ENCODE results near the gene ZNF726. TPM values are rescaled to one million over a fixed set of nuclear protein-coding genes. Genes with fewer than 3 reads are reported as not detected.
"Not testable (repeated sequence)": the region's sequence is repeated elsewhere in the genome, so short reads cannot be mapped to it uniquely, and the experiment has no call there.

ZNF726 gene
- total RNA-seq (2014; rRNA removed; shearing (Covaris generic)): 4.9 and 8.3 TPM in 2 replicates

DNA sequence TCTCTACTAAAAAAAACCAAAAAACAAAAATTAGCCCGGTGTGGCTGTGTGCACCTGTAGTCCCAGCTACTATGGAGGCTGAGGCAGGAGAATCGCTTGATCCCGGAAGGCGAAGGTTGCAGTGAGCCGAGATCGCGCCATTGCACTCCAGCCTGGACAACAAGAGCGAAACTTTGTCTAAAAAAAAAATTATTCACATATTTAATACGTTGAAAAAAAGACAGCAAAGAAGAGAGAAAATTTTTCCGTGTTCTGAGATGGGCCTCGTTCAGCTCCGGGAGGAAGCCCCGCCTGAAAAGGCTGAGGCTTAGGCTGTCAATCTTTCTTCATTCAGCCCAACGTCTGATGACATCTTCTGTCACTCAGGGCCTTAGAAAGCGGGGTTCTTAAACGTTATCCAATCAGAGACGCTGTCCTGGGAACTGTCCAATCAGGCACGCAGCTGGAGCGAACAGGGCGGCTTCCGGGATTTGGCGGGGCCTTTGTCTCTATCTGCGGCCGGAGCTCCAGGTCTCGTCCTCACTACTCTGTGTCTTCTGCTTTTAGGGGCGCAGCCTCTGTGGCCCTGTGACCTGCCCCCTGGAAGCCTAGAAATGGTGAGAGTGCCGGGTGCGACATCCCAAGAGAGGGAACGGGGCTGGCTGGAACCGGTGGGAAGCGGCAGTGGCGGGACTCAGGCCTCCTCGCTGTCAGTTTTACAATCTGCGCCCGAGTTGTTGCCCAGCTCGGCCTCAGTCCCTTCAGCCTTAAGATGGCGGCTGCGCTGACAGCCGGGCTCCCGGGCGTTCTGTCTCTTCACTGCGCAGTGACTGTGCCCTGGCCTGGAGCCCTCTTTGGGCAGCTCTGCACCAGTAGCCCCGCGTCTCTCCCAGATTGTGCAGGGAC lies at the start of gene ZNF726:
TSS of gene ZNF726 (plus strand) at position 485 of the 885 bp plus-strand sequence. CDS start at position 594, 109 bp downstream.
- DNase-seq (ENCODE audit: low read depth): peak; percentile 95

DNA sequence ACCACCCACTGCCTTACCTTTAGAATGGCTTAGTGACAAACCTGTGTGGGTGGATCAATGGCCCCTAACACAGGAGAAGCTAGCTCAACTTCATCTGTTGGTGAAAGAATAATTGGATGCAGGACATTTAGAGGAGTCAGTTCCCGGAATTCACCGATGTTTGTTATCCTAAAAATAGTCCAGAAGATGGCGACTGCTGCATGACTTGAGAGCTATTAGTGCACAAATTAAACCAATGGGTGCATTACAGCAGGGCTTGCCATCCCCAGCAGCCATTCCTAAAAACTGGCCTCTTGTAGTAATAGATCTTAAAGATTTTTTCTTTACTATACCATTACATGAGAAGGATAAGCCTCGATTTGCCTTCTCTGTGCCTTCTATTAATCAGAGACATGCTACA lies 46.8 kb upstream of the ZNF726 start:
- peak; percentile 25 for DNase-seq (ENCODE audit: low read depth)

DNA sequence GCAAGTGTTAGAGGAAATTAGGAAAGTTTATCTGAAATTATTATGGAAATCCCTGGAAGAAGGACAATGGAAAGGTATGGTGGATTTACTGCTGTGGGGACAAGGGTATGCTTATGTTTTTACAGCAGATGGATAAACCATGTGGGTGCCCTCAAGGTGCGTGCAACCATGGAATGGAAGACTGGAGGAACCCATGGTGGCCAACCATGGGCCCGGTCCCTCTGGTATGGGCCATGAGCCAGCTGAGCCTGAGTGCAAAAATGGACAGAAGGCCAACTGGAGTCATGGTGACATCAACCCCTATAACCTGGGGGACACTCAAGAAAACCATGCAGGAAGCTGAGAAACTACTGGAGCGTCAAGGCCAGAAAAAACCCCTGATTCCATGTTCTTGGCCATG lies 46.1 kb upstream of the ZNF726 start:
- no peak for DNase-seq (ENCODE audit: low read depth)

DNA sequence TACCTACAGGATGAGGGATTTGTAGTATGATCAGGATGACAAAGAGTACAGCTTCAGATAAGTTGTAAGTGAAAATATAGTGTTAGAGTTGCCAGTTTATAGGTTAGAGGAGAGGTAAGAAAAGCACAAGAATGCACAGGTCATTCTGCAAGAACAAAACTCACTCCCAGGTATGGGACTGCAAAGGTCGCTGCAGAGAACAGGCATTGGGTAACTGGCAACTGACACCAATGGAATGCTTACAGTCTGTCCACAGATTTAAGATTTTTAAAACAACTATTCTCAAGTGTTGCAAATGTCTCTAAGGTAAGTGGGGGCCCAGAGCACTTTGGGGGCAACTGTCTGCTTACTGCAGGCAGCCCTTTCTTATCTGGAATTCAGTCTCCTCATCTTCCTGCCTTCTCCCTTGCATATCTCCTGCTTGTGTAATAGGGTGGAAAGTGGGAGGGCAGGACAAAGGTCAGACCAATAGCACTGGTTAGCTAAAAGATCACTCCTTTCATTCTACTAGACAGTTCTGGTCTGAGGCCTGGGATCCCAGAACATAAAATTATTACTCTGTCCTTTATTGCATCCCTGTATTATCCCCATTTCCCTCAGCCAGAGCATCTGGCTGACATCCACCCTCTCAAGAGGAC lies 42.3 kb upstream of the ZNF726 start:
- no peak for DNase-seq (ENCODE audit: low read depth)

DNA sequence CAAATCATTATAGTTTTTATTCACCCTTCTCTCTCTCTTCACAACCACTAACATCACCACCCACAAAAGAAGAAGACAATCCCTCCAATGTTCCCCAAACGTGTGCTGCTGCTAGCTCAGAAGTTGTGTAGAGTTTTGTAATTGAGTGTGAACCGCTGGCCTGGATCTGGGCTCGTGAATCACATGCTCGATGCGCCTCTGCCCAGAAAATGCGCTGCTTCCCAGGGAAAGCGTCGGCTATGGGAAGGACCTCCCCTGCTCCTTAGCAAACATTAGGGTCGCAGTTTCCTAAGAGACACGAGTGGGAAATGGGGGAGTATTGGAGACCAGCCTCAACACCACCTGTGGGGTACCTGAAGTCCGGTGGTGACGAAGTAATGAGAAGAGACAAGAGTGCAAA lies 38.4 kb upstream of the ZNF726 start:
- DNase-seq (ENCODE audit: low read depth): no peak

DNA sequence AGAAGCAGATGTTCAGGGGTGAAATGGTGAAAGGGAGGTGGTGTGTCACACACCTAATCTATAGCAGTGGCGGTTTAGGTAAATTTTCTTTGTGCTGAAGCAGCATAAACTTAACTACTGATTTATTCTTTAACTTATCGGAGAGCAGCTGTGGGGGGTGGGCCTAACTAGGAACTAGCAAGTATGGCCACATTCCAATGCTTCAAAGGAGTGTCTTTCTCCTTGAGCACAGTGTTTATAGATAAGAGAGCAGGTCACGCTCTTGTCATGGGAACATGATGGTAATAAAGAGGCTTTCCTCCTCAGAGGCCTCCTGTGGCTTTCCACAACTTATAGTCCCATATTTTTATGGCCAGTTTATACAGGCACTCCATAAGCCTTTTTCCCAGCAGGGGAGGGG lies 37.9 kb upstream of the ZNF726 start:
- DNase-seq (ENCODE audit: low read depth): not testable (repeated sequence)

DNA sequence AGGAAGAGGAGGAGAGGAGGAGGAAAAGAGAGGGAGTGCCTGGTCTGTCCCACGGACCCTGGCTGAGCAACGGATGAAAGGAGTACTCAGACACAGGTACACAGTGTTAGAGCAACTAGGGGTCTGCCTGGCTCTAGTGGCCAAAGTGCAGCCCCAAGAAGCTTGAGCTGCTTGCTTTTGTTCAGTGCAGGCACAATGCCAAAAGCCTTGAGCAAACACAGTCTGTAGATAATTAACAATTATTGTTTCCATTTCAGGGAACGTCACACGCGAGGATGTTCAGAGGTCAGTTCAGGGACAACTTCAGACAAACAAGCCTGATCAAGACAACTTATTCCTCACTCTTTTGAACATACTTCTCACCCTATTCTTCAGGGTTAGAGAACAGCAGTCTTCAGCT lies 32.2 kb upstream of the ZNF726 start:
- peak; percentile 15 for DNase-seq (ENCODE audit: low read depth)

DNA sequence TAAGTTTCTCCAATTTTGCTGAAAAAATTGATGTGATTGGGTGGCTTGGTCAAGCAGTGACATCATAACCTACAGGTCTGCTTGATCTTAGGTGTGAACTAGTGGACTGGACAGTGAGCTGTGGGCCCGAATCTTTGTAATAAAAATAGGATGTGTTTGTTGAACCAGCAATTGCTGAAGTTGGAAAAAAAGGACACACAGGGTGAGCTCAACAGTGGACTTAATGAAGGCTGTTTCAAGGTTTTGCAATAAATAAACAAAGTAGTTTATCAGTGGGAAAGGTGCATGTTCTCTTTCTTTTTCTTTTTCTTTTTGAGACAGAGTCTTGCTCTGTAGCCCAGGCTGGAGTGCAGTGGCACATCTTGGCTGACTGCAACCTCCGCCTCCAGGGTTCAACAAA lies 30.3 kb upstream of the ZNF726 start:
- no peak for DNase-seq (ENCODE audit: low read depth)

DNA sequence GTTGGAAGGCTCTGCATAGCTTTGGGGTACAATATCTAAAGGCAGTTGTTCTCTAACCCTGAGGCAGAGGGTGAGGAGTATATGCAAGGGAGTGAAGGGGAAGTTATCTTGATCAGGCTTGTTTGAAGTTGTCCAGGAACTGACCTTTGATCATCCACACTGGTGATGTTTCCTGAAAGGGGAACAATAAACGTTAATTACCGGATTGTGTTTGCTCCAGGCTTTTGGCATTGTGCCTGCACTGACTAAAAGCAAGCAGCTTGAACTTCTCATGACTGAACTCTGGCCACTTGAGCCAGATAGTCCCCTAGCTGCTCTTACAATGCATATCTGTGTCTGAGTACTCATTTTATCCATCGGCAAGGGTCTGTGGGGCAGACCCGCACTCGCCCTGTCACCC lies 27.0 kb upstream of the ZNF726 start:
- peak; percentile 32 for DNase-seq (ENCODE audit: low read depth)

DNA sequence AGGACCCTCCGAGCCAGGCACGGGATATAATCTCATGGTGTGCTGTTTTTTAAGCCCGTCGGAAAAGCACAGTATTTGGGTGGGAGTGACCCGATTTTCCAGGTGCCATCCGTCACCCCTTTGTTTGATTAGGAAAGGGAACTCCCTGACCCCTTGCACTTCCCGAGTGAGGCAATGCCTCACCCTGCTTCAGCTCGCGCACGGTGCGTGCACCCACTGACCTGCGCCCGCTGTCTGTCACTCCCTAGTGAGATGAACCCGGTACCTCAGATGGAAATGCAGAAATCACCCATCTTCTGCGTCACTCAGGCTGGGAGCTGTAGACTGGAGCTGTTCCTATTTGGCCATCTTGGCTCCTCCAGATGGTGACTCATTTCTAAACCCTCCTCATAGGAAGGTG lies 18.6 kb upstream of the ZNF726 start:
- DNase-seq (ENCODE audit: low read depth): not testable (repeated sequence)

DNA sequence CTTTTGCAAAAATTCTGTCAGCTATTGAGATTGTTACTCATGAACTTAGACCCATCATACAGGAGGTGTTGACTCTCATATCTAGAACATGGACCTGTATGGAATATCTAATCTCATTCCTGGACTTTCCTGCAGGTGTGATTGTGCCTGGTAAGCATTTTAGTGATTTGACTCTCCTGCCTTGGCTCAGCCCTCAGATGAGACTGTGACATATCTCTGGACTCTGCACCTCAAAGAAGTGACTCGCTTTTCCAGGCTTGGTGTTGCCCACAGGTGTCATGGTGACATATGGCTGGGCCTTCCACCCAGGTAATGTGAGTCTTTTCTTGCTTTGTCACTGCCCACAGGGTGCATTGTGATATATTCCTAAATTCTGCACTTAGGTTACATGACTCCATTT lies 17.8 kb upstream of the ZNF726 start:
- DNase-seq (ENCODE audit: low read depth): no peak

DNA sequence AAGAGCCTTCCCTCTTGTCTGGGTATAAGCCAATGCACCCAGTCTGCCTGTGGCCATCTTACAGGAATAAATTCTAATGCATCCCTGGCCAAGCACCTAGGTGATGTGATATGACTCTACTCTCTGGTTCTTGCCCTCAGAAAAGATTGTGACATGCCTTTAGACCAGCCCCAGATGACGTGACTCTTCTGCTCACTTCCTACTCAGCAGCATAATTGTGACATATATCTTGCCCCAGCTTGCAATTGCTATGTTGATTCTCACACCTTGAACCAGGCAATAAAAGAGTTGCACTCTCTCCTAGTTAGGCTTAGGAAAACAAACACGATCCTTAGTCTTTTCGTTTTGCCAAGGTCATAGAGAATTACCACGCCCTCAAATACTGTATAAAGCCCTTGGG lies 13.3 kb upstream of the ZNF726 start:
- DNase-seq (ENCODE audit: low read depth): no peak

DNA sequence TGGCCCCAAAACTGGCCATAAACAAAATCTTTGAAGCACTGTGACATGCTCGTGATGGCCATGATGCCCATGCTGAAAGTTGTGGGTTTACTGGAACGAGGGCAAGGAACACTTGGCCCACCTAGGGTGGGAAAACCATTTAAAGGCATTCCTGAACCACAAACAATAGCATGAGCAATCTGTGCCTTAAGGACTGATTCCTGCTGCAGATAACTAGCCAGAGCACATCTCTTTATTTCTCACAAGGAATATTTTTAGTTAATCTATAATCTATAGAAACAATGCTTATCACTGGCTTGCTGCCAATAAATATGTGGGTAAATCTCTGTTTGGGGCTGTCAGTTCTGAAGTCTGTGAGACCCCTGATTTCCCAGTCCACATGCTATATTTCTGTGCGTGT lies 10.3 kb upstream of the ZNF726 start:
- no peak for DNase-seq (ENCODE audit: low read depth)

DNA sequence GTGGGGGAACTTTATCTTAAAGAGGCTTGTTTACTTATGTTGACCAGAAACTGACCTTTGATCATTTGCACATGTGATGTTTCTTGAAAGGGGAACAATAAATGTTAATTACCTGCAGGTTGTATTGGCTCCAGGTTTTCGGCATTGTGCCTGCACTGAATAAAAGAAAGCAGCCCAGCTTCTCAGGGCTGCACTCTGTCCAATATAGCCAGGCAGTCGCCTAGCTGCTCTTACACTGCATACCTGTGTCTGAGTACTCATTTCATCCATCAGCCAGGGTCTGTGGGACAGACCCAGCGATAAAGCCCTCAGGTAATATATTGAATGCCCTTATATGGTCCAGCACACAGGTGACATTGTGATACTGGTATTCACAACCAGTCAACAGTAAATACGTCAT lies 8.9 kb upstream of the ZNF726 start:
- DNase-seq (ENCODE audit: low read depth): no peak

DNA sequence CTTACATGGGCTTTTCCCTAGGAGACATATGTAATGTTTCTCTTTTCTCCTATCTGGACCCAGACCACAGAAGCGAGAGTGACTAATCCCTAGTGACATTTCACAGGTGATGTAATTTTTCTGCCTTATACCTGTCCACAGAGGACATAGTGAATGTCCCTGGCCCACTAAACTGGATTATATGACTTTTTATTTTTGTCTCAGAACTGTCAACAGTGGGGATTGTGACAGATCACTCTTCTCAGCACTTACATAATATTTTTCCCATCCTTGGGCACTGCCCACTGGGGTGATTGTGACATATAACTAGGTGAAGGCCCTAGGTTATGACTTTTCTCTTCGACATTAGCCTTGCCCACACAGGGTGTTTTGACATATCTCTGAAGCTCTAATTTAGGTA lies 7.9 kb upstream of the ZNF726 start:
- DNase-seq (ENCODE audit: low read depth): no peak

DNA sequence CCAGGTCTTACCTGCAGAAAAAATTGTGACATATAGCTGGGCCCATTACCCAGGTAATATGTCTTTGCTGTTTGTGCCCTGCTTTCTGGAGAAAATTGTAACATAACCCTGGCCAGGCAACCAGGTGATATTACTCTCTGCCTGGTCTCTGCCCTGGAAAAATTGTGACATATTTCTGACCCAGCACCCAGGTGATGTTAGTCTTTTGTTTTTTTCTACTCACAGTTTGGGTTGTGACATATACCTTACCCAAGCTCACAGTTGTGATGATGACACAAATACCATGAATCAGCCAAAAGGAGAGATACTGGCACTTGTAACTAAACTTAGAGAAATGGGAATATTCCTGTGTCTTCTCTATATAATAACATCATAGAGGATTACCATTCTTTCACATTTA lies 6.5 kb upstream of the ZNF726 start:
- no peak for DNase-seq (ENCODE audit: low read depth)

DNA sequence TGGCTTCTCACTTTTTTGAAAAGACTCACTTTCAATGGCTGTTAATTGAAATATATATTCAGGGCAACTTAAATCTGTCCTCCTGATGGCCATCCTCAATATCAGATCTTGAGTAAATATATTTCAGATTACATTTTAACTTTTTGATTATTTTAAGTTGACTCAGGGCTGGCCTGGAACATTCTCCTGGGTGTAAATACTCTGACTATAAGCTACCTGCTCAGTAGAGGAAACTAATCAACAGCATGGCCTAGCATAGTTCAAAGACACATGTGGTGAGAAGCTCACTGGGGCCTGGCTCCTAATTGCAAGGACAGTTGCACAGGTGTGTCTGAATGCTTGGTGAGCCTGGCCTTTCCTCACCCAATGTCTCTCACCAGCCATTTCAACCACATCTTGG lies 5.5 kb upstream of the ZNF726 start:
- no peak for DNase-seq (ENCODE audit: low read depth)

DNA sequence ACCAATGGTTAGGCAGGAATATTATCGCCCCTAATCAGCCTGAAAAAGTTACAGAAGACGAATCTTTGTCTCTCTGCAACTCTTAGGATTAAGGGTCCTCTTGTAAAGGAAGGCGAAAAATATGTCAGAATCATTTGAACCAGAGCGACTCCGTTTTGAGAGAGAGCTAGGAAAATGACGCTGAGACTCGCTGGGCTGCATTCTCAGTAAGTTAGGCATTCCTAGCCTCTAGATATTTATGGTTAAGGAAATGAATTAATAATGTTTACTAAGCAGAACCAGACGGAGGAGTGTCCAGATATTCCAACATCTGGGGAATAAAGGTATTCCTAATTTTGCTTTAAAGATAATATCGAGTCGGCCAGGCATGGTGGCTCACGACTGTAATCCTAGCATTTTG lies 755 bp upstream of the ZNF726 start:
- no peak for DNase-seq (ENCODE audit: low read depth)

DNA sequence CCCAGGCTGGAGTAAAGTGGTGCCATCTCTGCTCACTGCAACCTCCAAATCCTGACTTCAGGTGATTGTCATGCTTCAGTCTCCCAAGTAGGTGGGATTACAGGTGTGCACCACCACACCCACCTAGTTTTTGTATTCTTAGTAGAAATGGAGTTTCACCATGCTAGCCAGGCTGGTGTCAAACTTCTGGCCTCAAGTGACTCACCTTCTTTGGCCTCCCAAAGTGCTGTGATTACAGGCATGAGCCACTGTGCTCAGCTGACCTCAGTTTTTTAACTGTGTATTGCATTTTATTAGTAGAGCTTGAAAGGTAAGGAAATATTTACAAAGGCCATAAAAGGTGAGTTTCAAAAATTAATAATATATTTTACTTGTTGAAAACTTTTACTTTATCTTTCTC lies 2.3 kb downstream of the ZNF726 start:
- DNase-seq (ENCODE audit: low read depth): peak; percentile 9

DNA sequence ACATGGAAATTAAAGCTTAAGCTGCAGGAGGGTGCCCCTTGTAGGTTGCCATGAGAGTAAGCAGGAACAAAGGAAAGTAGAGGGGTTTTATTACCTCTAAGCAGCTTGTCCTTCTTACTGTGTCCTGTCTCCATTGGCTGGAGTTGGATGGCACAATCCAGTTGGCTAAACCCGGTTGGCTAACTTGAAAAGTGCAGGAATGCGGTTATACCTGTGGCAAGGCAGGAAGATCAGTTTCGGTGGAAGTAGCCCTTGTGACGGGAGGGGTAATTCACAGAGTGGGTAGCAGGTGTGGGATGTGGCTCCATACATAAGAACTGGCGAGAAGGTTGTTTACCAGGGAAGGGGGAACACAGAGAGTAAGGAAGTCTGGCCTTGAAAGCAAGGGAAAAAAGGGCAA lies 3.2 kb downstream of the ZNF726 start:
- no peak for DNase-seq (ENCODE audit: low read depth)

DNA sequence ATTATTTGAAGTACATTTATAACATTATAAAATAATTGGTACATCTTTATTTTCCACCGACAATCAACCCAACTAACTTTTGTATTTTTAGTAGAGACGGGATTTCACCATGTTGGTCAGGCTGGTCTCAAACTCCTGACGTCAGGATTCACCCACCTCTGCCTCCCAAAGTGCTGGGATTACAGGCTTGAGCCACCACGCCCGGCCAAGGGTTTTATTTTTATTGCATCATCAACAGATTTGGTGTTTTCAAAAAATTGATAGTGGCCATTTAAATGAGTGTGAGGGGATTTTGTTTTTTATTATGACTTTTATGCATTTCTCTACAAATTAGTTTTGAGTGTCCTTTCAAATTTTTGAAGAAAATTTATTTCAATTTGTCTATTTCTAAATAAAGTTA lies 10.6 kb downstream of the ZNF726 start:
- DNase-seq (ENCODE audit: low read depth): no peak

DNA sequence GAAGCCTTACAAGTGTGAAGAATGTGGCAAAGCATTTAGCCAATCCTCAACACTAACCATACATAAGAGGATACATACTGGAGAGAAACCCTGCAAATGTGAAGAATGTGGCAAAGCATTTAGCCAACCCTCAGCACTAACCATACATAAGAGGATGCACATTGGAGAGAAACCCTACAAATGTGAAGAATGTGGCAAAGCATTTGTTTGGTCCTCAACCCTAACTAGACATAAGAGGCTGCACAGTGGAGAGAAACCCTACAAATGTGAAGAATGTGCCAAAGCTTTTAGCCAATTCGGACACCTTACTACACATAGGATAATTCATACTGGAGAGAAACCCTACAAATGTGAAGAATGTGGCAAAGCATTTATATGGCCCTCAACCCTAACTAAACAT lies 18.2 kb downstream of the ZNF726 start:
- DNase-seq (ENCODE audit: low read depth): no peak

DNA sequence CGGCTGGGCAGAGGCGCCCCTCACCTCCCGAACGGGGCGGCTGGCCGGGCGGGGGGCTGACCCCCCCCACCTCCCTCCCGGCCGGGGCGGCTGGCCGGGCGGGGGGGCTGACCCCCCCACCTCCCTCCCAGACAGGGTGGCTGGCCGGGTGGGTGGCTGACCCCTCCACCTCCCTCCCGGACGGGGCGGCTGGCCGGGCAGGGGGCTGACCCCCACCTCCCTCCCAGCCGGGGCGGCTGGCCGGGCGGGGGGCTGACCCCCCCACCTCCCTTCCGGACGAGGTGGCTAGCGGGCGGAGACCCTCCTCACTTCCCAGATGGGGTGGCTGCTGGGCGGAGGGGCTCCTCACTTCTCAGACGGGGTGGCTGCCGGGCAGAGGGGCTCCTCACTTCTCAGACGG lies 22.3 kb downstream of the ZNF726 start:
- not testable (repeated sequence) for DNase-seq (ENCODE audit: low read depth)

Measured in RPMI7951 (cell line).